NCI-H2029 treated with DMSO at 0.1 percent for 48 hours (cell line): ENCODE results near the gene KREMEN1.

Experiments
- DNase-seq: peaks from one replicate; lab custom pipeline; 2025; lab: John Stamatoyannopoulos, UW

The KREMEN1 gene

GRCh38 chr22:29049655-29050263 is 23.1 kb upstream of the KREMEN1 start:
- DNase-seq: no peak

GRCh38 chr22:29050457-29050856 is 22.4 kb upstream of the KREMEN1 start:
- DNase-seq: no peak

DNA sequence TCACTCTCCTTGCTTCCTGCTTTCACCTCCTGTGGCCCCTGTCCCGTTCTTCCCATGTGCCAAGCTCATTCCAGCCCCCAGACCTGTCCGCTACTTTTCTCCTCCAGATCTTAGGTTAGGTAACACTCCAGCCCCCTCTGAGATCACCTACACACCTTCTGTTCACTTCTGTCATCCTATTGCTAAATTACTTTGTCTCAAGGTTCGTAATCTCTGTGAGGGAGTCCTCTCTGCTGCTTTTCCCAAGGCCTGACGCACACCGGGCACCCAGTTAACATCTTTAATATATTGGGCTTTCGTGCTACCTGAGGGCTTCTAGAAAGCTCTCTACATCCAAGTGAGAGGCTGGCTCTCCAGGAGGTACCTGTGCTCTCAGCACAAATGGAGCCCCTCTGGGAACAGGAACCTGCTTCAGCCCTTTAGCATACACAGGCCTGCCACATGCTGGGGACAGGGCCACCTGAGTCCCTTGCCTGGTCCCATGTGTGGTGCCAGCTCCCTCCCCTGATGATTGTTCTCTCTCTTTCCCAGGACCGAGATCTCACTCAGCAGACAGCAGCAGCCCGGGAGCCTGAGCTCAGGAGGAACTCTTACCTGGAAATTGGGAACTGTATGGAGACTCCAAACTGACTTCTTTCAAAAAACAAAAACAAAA is 19.7 kb upstream of the KREMEN1 start:
- DNase-seq: no peak

GRCh38 chr22:29054251-29054767 is 18.5 kb upstream of the KREMEN1 start:
- DNase-seq: no peak

DNA sequence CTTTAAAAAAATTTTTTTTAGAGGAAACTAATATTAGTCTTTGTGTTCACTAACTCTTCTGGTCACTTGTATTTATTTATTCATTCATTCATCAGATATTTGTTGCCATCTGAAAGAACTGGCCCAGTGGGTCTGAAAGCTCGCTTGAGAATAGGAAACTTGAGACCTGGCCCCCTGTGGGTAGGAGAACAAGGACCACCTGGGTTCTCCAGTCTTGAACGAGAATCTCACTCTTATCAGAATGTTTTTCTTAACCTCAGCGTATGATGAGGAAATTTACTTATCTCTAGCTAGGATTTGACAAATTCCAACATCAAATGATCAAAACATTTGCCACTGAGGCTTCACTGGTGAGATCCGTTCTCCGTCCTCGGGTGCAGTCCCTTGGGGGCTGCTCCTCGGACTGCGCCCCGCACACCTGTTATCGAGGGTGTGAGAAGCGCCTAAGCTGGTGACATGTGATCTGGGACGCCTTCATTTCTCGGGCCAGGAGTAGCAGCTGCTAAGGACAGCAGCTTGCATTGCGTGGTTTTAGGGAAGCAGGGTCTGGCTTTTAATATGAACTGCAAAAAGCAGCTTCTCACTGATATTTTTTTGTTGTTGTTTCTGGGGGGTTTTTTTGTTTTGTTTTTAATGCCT is 17.5 kb upstream of the KREMEN1 start:
- no peak for DNase-seq

DNA sequence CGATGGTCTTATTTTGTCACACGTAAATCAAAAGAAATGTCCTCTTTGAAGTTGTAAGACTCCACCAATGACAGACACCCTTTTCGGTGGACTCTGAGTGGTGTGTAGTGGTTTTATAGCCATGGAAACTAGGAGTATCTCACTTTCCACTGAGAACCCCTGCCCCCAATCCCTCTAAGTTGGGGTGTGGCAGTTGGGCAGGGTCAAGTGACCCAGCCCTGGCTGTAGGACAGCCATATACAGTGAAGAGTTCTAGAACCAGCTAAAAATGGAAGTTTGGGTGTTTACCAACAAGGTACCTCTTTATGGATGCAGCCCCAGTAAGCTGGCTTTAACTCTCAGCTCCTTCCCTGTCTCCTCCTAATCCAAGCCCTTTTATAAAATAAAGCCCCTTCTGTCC is 16.4 kb upstream of the KREMEN1 start:
- DNase-seq: no peak

DNA sequence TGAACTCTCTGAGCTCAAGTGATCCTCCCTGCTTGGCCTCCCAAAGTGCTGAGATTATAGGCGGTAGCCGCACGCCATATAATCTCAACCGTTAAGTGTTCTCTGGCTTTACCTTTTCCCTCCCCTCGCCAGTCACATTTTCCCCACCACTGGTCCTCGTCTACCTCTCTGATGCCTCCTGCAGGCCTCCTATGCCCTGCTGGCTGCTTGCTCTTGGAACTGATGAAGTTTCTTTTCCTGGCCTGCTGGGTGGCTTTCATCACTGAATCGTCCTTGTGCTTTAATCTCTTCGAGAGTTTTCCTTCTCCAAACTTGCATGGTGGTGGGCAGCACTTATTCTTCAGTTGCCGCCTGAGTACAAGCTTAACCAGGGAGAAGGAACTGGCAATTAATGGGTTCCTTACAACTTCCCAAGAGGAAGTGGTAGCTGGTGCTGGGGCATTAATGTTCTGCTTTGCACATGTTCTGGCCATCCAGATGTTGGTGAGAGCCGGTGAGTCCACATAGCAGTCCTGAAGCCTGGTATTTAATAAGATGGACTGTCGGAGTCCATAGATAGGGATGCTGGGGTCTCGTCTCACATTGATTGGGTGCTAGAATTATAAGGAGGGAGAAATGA is 12.5 kb upstream of the KREMEN1 start:
- no peak for DNase-seq

GRCh38 chr22:29060931-29061330 is 11.9 kb upstream of the KREMEN1 start:
- no peak for DNase-seq

- no peak for DNase-seq
Measured at GRCh38 chr22:29061773-29062172, 11.1 kb upstream of the KREMEN1 start, which contains the start of gene C22orf31. TSS of gene C22orf31 (minus strand) at chr22:29061831. CDS start at chr22:29061792, 39 bp downstream.

GRCh38 chr22:29062286-29062821 is 10.5 kb upstream of the KREMEN1 start:
- DNase-seq: no peak

- DNase-seq: no peak
Measured at GRCh38 chr22:29065468-29066190, 7.2 kb upstream of the KREMEN1 start.

GRCh38 chr22:29069463-29069862 is 3.4 kb upstream of the KREMEN1 start:
- DNase-seq: no peak

- DNase-seq: no peak
Measured at GRCh38 chr22:29070490-29070889, 2.3 kb upstream of the KREMEN1 start.

- DNase-seq: no peak
Measured at GRCh38 chr22:29071261-29072045, 1.4 kb upstream of the KREMEN1 start.

GRCh38 chr22:29072193-29072978 is 449 bp upstream of the KREMEN1 start:
- DNase-seq: peak; percentile 54

DNA sequence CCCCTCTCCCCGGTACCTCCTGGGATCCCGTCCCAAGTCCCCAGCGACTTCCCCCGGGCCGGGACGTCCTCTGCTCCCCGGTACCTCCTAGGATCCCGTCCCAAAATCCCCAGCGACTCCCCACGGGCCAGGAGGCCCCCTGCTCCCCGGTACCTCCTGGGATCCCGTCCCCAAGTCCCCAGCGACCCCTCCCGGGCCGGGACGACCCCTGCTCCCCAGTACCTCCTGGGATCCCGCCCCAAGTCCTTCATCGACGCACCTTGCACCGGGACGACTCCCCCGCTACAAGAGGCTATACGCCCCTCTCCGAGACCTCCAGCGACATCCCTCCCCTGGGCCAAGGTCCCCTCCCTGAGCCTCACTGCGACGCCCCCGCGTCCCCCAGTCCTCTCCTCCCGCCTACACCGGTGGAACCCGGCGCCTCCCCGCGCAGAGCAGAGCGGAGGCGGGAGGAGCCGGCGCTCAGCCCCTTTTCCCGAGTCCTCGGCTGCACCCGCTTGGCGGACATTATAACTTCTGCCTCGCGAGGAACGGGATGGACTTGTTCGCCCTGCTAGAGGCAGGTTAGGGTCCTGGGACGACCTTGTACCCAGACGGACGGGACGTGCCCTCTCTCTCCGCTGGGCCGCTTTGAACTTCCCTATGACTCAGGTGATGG is 912 bp downstream of the KREMEN1 start:
- no peak for DNase-seq

DNA sequence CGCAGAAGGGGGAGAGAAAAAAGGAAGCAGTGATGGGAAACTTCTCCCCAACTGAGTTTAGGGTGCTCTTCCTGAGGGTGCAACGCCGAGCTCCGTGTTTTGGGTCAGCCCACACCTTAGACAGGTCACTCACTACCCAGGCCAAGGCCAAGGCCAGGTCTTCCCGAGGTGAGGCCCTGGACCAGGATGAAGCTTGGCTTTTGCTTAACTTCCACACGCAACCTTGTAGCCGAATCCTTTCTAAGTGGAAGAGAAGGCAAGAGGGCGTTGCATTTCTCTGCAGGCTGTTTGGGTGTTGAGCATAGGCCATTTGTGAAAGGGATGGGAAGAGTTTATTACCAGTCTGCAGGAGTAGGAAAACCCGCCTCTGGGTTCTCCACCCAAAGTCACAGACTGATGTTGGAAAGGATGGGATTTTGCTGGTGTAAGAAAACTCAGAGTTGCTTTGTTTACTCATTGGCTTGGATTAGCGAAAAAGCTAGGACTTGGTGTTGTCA is 1.5 kb downstream of the KREMEN1 start:
- no peak for DNase-seq

- peak; percentile 10 for DNase-seq
Measured at GRCh38 chr22:29078036-29078868, 5.4 kb downstream of the KREMEN1 start.

GRCh38 chr22:29078869-29079207 is 6.0 kb downstream of the KREMEN1 start:
- no peak for DNase-seq
